SK-MEL-5 (cell line): ENCODE data around the gene MAOB. TPM values are rescaled to one million over a fixed set of nuclear protein-coding genes. Genes with fewer than 3 reads are reported as not detected.

Source experiments
- DNase-seq: peaks from one replicate; pipeline ENCODE4 v3.0.0-alpha.2; 2016; ENCODE audit warnings: low read depth, low spot score
- in situ Hi-C: cut with HindIII; loops from 2 replicates; pipeline ENCODE4 v1.10.0; 2016; ENCODE audit warnings: low sequenced_read_pairs, high pct_unique_total_duplicates, low pct_unique_long_range_greater_than_20kb
- total RNA-seq: library from RNA; depleted of rRNA; stranded (reverse); fragments of >200 nt; shearing (Covaris generic); gene quantifications from 2 replicates; pipeline ENCODE4 v1.2.3, GENCODE V29; 2014

The MAOB gene
- total RNA-seq, 1 experiment from 2014 or later = not detected

DNA sequence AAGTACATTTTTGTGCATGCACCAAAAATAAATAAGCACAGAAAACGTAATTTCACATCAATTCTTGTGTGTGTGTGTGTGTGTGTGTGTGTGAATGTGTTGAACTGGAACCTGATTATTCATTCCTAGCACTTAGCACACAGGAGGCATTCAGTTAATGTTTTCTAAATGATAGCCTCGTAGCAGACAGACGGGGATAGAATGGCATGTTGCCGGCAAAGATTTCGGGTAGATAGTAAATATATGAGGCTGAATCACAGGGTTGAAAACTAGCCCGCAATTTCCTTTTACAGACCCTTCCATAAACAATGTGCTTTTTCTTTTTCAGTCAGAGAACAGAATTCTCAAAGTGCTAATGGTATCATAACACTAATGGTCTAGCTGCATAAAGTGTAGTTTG, 13.5 kb downstream of the MAOB start:
- in situ Hi-C loops = no loop called here
- DNase-seq = peak; percentile 1

DNA sequence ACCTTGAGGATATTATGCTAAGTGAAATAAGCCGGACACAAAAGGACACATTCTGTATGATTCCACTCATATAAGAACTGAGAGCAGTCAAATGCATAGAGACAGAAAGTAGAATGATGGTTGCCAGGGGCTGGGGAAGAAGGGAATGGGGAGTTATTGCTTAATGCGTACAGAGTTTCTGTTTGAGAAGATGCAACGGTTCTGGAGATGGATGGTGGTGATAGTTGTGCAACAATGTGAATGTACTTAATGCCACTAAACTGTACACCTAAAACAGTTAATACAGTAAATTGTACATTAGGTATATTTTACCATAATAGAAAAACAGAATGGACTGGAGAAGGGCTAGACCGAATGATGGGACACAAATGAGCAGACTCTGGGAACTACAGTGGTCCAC, 15.8 kb downstream of the MAOB start:
- DNase-seq = no peak
- in situ Hi-C loops = no loop called here

DNA sequence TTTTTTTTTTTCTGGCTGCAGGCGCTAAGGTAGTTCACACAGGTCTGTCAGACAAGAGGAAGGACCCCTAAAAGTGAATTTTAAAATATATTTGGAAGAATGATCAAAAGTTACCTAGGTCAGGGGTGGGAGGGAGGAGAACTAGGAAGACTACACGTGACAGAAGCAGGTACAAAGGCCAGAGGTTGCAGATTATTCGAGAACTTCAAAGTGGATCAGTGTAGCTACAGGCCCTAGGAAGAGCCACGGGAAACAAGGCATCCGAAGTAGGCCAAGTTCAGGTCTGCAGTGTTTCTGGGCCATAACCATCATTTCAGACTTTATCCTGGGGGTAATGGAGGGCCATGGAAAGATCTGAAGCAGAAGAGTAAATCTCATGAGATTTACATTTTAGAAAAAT, 16.5 kb downstream of the MAOB start:
- no peak for DNase-seq
- in situ Hi-C loops = no loop called here

DNA sequence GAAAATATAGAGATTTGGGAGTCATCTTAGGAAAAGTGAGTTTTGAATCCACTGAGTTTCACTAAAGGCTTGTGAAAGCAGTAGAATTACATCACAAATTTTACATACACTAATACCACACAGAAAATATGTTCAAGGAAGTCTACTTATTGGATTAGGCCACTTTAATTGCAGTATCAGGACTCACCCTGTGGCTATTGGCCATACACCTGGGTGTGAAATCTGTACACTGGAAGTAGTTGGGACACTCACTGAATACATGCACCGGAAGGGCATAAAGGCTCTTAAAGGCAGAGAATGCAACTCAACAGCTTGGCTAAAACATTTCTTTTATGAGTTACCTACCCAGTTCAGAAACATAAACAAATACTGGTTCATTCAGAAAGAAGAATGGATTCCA, 19.8 kb downstream of the MAOB start:
- in situ Hi-C loops = no loop called here

DNA sequence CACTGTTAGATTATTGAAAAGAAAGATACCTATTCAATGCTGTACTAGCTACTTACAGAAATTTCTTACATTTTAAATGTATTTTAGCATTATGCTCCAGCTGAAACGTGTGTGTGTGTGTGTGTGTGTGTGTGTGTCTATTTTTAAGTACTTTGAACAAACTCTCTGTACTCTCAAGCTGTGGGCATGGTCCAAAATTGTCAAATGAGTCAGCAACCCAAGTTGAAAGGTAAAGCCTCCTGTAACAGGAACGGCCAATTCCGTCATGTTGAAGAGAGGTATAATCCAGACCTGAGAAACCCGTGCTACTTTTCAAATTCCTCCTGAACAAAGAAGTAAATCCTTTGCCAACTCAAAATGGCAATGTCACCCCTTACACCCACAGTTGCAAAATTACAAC, 20.5 kb downstream of the MAOB start:
- in situ Hi-C loops = no loop called here

More for the DNA sequence above, 19.8 kb downstream of the MAOB start:
- no peak for DNase-seq

DNA sequence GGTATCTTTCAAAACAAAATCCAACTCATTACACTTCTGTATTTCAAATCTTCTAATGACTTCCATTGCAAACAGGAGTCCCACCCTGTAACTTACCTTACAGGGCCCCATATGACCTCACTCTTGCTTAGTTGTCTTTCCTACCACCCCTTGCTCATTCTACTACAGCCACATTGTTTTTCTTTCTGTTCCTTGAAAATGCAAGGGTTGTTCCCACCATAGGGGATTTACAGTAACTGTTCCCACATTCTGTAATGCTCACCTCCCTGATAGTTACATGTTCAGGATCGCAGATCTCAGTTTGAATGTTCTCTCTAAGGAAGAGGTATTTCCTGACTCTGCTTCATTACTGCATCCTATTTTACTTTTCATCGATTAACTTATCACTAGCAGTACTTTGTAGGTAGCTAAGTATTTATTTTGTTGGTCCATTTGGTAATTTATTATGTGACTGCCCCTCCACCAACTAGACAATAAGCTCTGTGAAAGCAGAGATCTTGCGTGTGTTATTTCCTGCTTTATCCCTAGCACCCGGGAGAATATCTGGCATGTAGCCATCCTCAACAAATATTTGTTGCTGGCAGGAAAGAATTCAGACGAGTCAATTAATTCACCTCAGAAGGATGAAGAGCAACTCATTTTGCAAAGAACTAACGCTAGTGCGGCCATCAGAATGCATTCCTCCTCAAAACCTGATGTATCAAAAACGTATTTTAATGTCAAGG, 21.4 kb downstream of the MAOB start:
- DNase-seq = no peak
- in situ Hi-C loops = no loop called here

More for the DNA sequence above, 20.5 kb downstream of the MAOB start:
- no peak for DNase-seq

DNA sequence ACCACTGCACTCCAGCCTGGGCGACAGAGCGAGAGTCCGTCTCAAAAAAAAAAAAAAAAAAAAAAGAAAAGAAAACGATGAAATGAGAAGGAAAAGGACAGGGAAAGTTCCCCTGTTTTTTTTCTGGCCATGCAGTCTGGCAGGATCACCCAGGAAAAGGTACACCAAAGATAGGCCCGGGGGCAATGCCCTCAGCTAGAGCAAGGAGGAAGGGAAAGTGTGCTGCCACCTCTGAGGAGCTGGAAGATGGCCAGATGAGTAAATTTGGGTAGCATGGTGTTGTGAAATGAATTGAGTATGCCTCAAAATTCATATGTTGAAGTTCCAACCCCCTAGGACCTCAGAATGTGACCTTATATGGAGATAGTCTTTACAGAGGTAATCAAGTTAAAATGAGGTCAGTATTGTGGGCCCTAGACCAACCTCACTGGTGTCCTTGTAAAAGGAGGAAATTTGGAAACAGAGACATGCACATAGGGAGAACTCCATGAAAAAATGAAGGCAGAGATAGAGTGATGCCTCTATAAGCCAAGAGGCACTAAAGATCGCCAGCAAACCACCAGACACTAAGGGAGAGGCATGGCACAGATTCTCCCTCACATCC, 28.9 kb downstream of the MAOB start:
- DNase-seq = no peak
- in situ Hi-C loops = no loop called here

DNA sequence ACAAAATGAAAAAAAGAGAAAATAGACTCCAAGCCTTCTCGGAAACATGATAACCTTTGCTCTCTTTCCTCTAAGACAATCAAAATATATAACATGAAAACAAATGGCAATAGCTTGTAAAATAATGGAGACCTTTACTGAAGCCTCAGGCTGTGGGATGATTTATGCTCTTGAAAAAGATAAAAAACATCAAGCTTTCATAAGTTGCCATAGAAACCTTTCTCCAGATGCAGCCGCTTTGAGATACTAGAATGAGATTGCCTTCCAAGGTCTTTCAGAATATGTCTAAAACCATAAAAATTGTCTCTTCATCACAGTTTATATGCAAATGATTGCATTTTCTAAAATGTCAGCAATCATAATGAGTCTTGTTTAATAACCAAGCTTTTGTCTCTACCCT, 31.6 kb downstream of the MAOB start:
- in situ Hi-C loops = no loop called here
- DNase-seq = no peak

DNA sequence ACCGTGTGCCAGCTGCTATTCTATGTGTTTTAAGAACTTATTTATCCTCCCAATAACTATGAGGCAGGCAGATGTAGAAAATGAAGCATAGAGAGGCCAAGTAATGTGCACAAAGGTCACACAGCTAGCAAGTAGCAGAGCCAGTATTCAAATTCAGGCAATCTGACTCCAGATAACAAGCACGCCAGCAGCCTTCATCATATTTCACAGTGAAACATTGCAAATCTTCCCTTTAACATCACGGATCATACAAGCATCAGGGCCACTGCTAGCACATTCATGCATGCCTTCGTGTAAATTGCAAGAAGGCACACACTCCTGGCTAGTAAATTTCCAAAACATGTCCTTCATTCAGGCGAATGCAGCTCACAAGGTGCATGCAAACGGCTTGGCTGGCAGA, 33.1 kb downstream of the MAOB start:
- no peak for DNase-seq
- in situ Hi-C loops = no loop called here

DNA sequence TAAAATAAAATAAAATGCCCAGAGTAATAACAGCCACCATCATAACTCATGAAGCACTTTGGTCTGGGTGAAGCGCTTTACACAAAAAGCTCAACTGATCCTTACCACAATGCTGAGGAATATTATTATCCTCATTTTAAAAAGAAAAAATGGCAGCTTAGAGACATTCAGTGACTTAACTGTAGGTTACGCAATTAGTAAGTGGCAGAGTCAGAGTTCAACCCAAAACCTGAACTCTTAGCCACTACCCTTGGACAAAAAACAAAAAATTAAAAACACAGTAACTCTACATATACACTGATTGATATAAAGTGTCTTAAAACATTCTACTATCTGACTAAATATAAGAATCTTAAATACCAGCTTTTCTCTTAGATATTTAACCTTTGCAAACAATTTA, 34.9 kb downstream of the MAOB start:
- DNase-seq = no peak
- in situ Hi-C loops = no loop called here

DNA sequence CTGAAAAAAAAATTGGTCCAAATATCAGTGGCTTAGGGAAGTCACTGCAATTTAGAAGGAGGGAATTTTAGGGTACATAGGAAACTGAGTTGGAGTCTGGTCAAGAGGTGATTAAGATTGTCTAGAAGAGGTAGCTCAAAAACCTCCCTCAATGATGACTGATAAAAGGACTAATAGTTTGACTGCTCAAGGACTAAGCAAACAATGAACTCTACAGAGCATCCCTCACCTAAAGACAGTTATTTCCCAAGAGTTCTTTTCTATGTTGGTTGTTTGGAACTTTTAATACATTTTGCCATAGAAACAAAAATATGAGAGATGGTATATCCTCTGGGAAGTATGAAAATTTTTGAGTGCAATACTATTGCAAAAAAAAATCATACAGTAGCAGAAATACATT, 35.7 kb downstream of the MAOB start:
- in situ Hi-C loops = no loop called here

DNA sequence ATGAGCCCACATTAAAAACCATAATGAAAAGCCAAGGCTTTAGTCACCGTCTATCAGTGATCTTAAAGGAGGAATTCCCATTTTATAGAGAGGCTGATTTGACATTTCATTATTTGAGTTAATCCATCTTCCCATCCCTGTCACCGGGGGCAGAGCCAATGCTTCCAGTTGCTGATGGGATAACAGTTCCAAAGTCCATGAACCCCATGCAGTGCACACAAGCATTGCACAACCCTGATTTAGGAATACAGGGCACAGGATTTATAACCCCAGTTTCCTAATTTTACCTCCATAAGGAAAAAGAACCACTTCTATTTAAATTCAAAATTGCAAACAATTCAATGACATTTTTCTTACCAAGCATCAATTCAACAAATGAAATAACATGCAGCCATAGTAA, 36.5 kb downstream of the MAOB start:
- in situ Hi-C loops = no loop called here

More for the DNA sequence above, 35.7 kb downstream of the MAOB start:
- DNase-seq = no peak

DNA sequence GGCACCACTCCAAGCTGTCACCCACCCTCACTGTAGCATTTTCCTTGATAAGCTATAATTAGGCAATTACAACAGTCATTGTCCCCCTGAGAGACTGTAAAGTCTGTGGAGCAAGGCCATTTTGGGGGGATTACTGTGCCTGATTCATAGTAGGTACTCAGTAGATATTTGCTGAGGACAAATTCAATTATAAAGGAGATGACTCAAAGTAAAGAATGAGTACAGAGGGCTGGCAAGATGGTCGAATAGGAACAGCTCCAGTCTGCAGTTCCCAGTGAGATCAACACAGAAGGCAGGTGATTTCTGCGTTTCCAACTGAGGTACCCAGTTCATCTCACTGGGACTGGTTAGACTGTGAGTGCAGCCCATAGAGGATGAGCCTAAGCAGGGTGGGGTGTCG, 42.0 kb downstream of the MAOB start:
- in situ Hi-C loops = no loop called here
- no peak for DNase-seq

More for the DNA sequence above, 36.5 kb downstream of the MAOB start:
- no peak for DNase-seq

DNA sequence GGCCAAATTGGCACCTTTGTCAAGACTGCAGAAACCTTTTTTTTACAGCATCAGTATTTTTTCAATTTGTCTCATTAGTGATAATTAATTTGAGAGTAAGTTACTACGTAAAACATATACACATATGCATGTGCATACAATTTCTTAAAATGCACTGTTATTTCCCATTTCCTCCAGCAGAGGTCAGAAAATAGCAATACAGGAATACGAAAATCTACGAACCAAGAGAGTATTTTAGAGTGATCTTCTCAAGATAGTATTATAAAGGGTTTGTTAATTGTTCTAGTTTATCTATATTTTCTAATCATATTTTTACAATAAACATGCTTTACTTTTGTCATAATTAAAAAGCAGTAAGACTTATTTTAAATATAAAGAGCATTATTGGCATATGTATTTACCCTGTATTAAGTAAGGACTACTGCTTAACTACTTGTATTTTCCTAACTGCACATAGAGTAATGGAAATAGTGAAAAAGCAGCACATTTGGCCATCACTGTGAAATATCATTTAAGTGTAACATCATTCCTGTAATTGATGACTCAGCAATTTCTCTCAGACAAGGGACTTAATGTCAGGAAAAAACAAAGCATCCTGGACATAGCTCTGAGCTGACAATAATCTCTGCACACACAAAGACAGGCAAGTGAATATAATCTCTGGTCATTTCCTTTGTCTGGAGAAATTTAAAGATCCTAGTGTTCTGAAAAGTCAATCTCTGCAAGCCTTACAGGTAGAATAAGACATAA, 45.6 kb downstream of the MAOB start:
- peak; percentile 38 for DNase-seq
- in situ Hi-C loops = no loop called here

DNA sequence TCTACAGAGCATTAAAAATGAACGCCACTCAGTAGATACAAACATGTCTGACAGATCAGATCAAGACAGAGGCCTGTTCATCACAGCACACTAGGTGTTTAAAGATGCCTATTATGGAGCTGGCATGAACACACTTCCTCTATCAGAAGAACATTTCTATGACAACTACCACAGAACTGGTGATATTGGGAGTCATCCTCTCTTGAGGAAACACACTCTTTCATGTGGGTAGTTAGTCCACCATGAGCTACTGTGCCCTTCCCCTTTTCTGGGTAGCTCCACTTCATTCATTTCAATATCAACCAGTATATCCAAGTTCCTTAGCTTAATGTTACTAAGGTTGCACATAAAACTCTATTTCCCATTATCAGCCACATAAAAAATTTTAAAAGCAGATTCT, 46.7 kb downstream of the MAOB start:
- in situ Hi-C loops = no loop called here
- DNase-seq = no peak

DNA sequence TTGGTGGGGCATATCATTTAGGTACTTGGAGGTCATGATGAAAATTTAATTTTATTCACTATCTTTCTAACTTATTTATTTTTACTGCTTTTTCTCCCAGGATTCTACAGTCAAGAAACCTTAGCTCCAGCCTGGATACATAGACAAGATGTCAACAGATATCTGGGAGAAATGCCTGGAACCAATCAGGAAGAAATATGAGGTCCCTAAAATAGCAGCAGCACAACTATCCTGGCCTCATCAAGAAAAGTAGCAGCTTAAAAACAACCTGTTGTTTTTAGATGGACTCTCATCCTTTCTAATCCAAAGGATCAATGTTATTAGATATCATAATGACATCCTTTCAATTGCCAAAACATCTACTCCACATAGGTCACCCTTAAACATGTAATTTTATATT, 54.5 kb downstream of the MAOB start:
- no peak for DNase-seq
- in situ Hi-C loops = no loop called here

DNA sequence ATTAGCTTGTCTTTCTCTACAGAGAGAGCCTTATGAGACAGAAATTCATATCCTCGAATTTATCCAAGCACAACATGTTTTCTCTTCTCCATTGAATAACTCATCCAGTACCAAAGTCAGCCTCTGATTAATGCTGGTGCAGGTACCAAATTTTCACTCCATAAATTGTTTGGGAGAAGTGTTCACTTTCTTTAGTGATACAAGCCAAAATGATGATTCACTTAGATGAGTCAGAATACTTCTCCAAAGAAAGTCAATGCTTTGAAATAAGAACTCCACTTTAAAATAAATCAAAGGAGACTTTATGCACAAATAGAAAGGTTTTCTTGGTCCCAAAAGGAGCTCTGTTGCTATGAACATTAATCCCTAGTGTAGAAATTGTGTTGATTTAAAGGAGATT, 60.2 kb downstream of the MAOB start:
- DNase-seq = no peak
- in situ Hi-C loops = no loop called here

DNA sequence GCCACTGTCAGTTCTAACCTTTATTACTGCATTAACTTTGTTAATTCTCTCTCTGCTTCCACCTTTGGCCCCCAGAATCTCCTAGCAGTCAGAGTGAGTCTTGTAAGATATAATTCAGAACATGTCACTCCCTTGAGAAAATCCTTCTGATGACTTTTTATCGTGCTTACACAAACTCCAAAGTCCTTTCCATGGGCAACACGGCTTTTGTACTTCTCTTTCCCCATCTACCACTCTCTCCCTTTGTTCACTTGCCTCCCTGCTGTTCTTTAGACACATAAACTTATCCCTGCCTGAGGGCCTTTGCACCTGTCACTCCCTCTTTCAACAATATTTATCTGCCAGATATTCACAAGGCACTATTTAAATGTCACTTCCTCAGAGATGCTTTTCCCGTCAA, 64.8 kb downstream of the MAOB start:
- no peak for DNase-seq
- in situ Hi-C loops = no loop called here

DNA sequence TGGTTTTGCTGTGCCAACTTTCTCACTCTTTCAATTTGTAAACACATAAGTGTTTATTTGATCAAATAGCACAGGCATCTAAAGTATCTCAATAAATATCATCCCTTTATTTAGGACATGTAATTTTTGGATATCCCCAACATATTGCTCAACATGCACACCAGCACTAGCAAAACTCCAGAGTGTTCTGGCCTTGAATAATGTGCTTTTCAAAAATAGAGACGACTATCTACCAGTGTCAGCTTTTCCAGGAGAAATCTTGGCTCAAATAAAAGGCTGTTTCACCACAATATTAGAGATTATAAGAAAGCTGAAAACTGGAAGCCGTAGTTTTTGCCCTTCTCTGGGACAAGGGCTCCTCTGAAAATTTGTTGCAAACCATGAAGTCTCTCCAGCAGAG, 67.0 kb downstream of the MAOB start:
- DNase-seq = no peak
- in situ Hi-C loops = no loop called here
